Erythroblast (primary cell): ENCODE results near the gene USP35.

ENCODE experiments used
- GATA1 ChIP-seq: IDR thresholded peaks from 2 replicates; pipeline ENCODE4 v1.6.1; 2011; ENCODE audit warnings: low read depth, mild to moderate bottlenecking, control low read depth, low read length, moderate library complexity
- POLR2A ChIP-seq: IDR thresholded peaks from 2 replicates; pipeline ENCODE4 v1.6.1; 2011; ENCODE audit warnings: mild to moderate bottlenecking, low read length

- no peak for TF ChIP-seq POLR2A
- TF ChIP-seq GATA1: no peak
Measured at GRCh38 chr11:78261828-78262227, 73.1 kb downstream of the USP35 start.
